Measurements from ENCODE around the gene MAP3K13. TPM values are rescaled to one million over a fixed set of nuclear protein-coding genes. Genes with fewer than 3 reads are reported as not detected.

MAP3K13 gene
- total RNA-seq, 2 donors from 2014 or later = 20.4 to 21.1 TPM

DNA sequence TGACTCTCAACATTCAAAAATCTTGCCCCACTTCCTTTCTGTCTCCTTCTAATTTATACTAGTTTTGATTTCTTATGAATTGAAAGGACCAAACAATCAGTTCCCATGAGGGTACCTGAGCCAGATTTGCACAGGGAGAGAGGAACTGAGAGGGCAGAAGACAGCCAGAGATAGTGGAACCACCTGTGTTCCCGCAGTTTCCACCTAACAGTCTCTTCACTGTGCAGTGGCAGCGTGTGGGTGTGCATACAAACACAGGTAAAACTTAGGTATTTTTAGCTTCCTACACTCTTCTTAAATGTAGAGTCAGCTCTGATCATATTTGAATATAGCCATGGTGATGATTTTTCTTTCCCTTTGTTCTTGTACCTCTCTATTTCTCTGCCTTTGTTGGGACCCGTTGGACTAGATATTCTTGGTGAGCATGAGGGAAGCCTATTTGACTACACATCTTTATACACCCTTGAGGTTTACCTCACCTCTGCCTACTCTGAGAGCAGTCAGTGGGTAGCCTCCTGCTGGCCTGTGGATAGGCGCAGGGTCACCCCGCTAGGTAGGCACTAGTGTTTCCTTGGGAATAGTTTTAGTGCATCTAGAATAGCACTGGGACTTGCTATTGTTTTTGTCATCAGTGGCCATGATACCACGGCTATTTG, 58.8 kb downstream of the MAP3K13 start:
- no peaks in the 10 kb centered on the region for H3K36me3 Mint-ChIP-seq (ENCODE audit: low read depth)
- no peaks in the 10 kb centered on the region for H3K9me3 ChIP-seq (ENCODE audit: control insufficient read depth, low read length)
- no peak overlapping the region for H3K4me3 Mint-ChIP-seq
- H3K27ac Mint-ChIP-seq = no peak overlapping the region
- H3K4me1 Mint-ChIP-seq = peaks cover 4% of the 10 kb centered on the region
- WGBS, 2 experiments (ENCODE audit: insufficient coverage in 1 of 2, insufficient read length in 1 of 2) = 93 to 98% methylated on average over 5 to 6 of the region's 6 CpGs
- no peaks in the 10 kb centered on the region for H3K9me3 Mint-ChIP-seq
- H3K36me3 ChIP-seq (ENCODE audit: control insufficient read depth, insufficient read depth, low read length) = no peaks in the 10 kb centered on the region
- TF ChIP-seq, protein P1, sequence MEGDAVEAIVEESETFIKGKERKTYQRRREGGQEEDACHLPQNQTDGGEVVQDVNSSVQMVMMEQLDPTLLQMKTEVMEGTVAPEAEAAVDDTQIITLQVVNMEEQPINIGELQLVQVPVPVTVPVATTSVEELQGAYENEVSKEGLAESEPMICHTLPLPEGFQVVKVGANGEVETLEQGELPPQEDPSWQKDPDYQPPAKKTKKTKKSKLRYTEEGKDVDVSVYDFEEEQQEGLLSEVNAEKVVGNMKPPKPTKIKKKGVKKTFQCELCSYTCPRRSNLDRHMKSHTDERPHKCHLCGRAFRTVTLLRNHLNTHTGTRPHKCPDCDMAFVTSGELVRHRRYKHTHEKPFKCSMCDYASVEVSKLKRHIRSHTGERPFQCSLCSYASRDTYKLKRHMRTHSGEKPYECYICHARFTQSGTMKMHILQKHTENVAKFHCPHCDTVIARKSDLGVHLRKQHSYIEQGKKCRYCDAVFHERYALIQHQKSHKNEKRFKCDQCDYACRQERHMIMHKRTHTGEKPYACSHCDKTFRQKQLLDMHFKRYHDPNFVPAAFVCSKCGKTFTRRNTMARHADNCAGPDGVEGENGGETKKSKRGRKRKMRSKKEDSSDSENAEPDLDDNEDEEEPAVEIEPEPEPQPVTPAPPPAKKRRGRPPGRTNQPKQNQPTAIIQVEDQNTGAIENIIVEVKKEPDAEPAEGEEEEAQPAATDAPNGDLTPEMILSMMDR (conservative IDR thresholded peaks at IDR 0.05) = no peak
- no peak for DNase-seq
- no peak overlapping the region for H3K27ac ChIP-seq (ENCODE audit: low read depth, low read length)
- no peaks in the 10 kb centered on the region for H3K4me1 ChIP-seq (ENCODE audit: control insufficient read depth, insufficient read depth, low read length)
- peaks cover 2% of the 10 kb centered on the region for H3K27me3 Mint-ChIP-seq (ENCODE audit: insufficient read depth)
- no peak overlapping the region for H3K9ac ChIP-seq (ENCODE audit: extremely low read depth, low read length, poor library complexity, severe bottlenecking)
- H3K27me3 ChIP-seq (ENCODE audit: control insufficient read depth, insufficient read depth, low read length, poor library complexity, severe bottlenecking) = no peaks in the 10 kb centered on the region
- no peak overlapping the region for H3K4me3 ChIP-seq (ENCODE audit: low read length)

DNA sequence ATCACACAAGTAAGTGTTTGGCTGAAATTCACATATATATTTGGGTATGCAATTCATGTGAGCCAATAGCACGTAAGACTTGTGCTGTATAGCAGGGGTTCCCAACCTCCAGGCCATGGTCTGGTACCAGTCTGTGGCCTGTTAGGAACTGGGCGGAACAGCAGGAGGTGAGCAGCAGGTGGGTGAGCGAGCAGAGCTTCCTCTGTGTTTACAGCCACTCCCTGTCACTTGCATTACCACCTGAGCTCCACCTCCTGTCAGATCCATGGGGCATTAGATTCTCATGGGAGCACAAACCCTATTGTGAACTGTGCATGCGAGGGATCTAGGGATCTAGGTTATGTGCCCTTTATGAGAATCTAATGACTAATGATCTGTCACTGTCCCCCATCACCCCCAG, 59.7 kb downstream of the MAP3K13 start:
- Mint-ChIP-seq H3K9me3 (no peaks in the 10 kb centered on the region), H3K27me3 (ENCODE audit: insufficient read depth) (peaks cover 2% of the 10 kb centered on the region), H3K27ac (no peak overlapping the region), H3K36me3 (ENCODE audit: low read depth) (no peaks in the 10 kb centered on the region), H3K4me1 (peaks cover 4% of the 10 kb centered on the region), H3K4me3 (no peak overlapping the region)
- H3K36me3 ChIP-seq (ENCODE audit: control insufficient read depth, insufficient read depth, low read length) = no peaks in the 10 kb centered on the region
- H3K27me3 ChIP-seq (ENCODE audit: control insufficient read depth, insufficient read depth, low read length, poor library complexity, severe bottlenecking) = no peaks in the 10 kb centered on the region
- H3K27ac ChIP-seq (ENCODE audit: low read depth, low read length) = no peak overlapping the region
- H3K4me3 ChIP-seq (ENCODE audit: low read length) = no peak overlapping the region
- H3K9me3 ChIP-seq (ENCODE audit: control insufficient read depth, low read length) = no peaks in the 10 kb centered on the region
- 83 to 89% methylated on average over 2 to 4 of the region's 4 CpGs for WGBS, 2 experiments (ENCODE audit: insufficient coverage in 1 of 2, insufficient read length in 1 of 2)
- no peak for DNase-seq
- TF ChIP-seq, protein P1 (conservative IDR thresholded peaks at IDR 0.05) = no peak
- H3K4me1 ChIP-seq (ENCODE audit: control insufficient read depth, insufficient read depth, low read length) = no peaks in the 10 kb centered on the region
- no peak overlapping the region for H3K9ac ChIP-seq (ENCODE audit: extremely low read depth, low read length, poor library complexity, severe bottlenecking)

DNA sequence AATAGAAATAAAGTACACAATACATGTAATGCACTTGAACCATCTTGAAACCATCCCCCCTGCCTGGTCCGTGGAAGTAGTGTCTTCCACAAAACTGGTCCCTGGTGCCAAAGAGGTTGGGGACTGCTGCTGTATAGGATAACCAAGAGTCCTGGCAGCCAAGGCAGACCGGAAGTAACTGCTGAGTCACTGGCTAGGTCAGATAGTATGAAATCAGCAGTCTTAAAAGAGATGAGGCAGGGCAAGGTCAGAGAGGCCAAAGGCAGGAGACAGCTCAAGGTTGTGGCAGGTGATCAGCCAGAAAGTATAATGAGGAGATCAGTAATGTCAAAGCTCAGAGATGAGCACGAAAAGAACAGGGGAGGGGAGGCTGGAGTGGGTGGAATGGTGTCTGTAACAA, 60.2 kb downstream of the MAP3K13 start:
- Mint-ChIP-seq H3K4me1 (peaks cover 4% of the 10 kb centered on the region), H3K4me3 (no peak overlapping the region), H3K27me3 (ENCODE audit: insufficient read depth) (peaks cover 2% of the 10 kb centered on the region), H3K9me3 (no peaks in the 10 kb centered on the region), H3K36me3 (ENCODE audit: low read depth) (no peaks in the 10 kb centered on the region), H3K27ac (no peak overlapping the region)
- WGBS, 2 experiments (ENCODE audit: insufficient coverage in 1 of 2, insufficient read length in 1 of 2) = 88 to 100% methylated on average over 1 to 3 of the region's 3 CpGs
- Histone ChIP-seq H3K36me3 (ENCODE audit: control insufficient read depth, insufficient read depth, low read length) (no peaks in the 10 kb centered on the region), H3K4me1 (ENCODE audit: control insufficient read depth, insufficient read depth, low read length) (no peaks in the 10 kb centered on the region), H3K9ac (ENCODE audit: extremely low read depth, low read length, poor library complexity, severe bottlenecking) (no peak overlapping the region), H3K4me3 (ENCODE audit: low read length) (no peak overlapping the region), H3K27me3 (ENCODE audit: control insufficient read depth, insufficient read depth, low read length, poor library complexity, severe bottlenecking) (no peaks in the 10 kb centered on the region), H3K9me3 (ENCODE audit: control insufficient read depth, low read length) (no peaks in the 10 kb centered on the region), H3K27ac (ENCODE audit: low read depth, low read length) (no peak overlapping the region)
- TF ChIP-seq, protein P1 (conservative IDR thresholded peaks at IDR 0.05) = no peak
- DNase-seq = no peak
